Measurements from ENCODE around the gene ACTR6.

- no peak for TF ChIP-seq POLR2A (IDR thresholded peaks at IDR 0.05; ENCODE audit: low read length)
- TF ChIP-seq GATA1 (IDR thresholded peaks at IDR 0.05; ENCODE audit: low read depth, low read length): no peak
These were observed 12.6 kb upstream of the ACTR6 start for GRCh38 chr12:100187857-100188519.
